SU-DHL-6 (cell line): ENCODE measurements around the gene CCDC142.

ENCODE experiments used
- H2AFZ ChIP-seq: fragments of 200-600 bp; sonication (generic); 2 replicates; pipeline ENCODE4 v1.6.1; 2014; ENCODE audit warnings: low read depth, mild to moderate bottlenecking, moderate library complexity, mixed read lengths, antibody characterized with exemption, low read length; ENCODE audit not compliant: severe bottlenecking
- H3F3A ChIP-seq: fragments of 200-600 bp; shearing (Covaris generic); 2 replicates; pipeline ENCODE4 v1.6.0; 2016; ENCODE audit warnings: antibody characterized with exemption, mild to moderate bottlenecking; ENCODE audit not compliant: insufficient read depth
- H3K27ac ChIP-seq: fragments of 200-600 bp; sonication (generic); 2 replicates; pipeline ENCODE4 v1.5.1; 2016; ENCODE audit warnings: low read depth, mild to moderate bottlenecking, low read length, moderate library complexity, mixed read lengths
- H3K27me3 ChIP-seq: fragments of 200-600 bp; sonication (generic), shearing (Covaris generic); 2 replicates; pipeline ENCODE4 v1.6.0; 2014; ENCODE audit warnings: mild to moderate bottlenecking, low read length
- H3K36me3 ChIP-seq: fragments of 200-600 bp; sonication (generic); 2 replicates; pipeline ENCODE4 v1.6.1; 2014; ENCODE audit warnings: mild to moderate bottlenecking, low read length, mixed read lengths
- H3K4me2 ChIP-seq: fragments of 300-600, 200-600 bp; shearing (Covaris generic), sonication (generic); 2 replicates; pipeline ENCODE4 v1.6.0; 2014; ENCODE audit warnings: low read length, low read depth, mild to moderate bottlenecking; ENCODE audit not compliant: poor library complexity, severe bottlenecking
- H3K4me3 ChIP-seq: fragments of 200-600 bp; sonication (generic); 2 replicates; pipeline ENCODE4 v1.5.1; 2014; ENCODE audit warnings: antibody characterized with exemption, low read length, mild to moderate bottlenecking, mixed read lengths; ENCODE audit not compliant: insufficient read depth, poor library complexity, severe bottlenecking
- H3K79me2 ChIP-seq: fragments of 200-600 bp; sonication (generic); 2 replicates; pipeline ENCODE4 v1.6.1; 2014; ENCODE audit warnings: mild to moderate bottlenecking, low read length, moderate library complexity; ENCODE audit not compliant: insufficient read depth
- H3K9ac ChIP-seq: fragments of 200-600 bp; sonication (generic); 2 replicates; pipeline ENCODE4 v1.7.0; 2014; ENCODE audit warnings: mild to moderate bottlenecking, low read length
- H3K9me2 ChIP-seq: fragments of 200-600 bp; sonication (generic); replicated peaks from 2 replicates; pipeline ENCODE4 v1.6.1; 2014; ENCODE audit warnings: low read length; ENCODE audit not compliant: insufficient read depth
- H3K9me3 ChIP-seq: fragments of 200-600 bp; sonication (generic); 2 replicates; pipeline ENCODE4 v1.6.1; 2014; ENCODE audit warnings: low read length, mixed read lengths; ENCODE audit not compliant: insufficient read depth
- H4K20me1 ChIP-seq: fragments of 200-600 bp; sonication (generic); 2 replicates; pipeline ENCODE4 v1.6.1; 2014; ENCODE audit warnings: low read depth, mild to moderate bottlenecking, antibody characterized with exemption, low read length, moderate library complexity, mixed read lengths
- EZH2phosphoT487 ChIP-seq: fragments of 200-600 bp; sonication (generic), shearing (Covaris generic); conservative IDR thresholded peaks from 2 replicates; pipeline ENCODE4 v1.6.1; 2018; ENCODE audit warnings: mild to moderate bottlenecking, antibody characterized with exemption, low read length, moderate library complexity, mixed read lengths
- TF ChIP-seq, protein P1 (sequence below): fragments of 200-600 bp; sonication (generic); IDR thresholded peaks from one replicate; pipeline ENCODE4 v1.5.1; 2017; ENCODE audit warnings: antibody characterized with exemption, mild to moderate bottlenecking, low read length, moderate library complexity; ENCODE audit not compliant: insufficient read depth, poor library complexity, severe bottlenecking

Gene CCDC142

DNA sequence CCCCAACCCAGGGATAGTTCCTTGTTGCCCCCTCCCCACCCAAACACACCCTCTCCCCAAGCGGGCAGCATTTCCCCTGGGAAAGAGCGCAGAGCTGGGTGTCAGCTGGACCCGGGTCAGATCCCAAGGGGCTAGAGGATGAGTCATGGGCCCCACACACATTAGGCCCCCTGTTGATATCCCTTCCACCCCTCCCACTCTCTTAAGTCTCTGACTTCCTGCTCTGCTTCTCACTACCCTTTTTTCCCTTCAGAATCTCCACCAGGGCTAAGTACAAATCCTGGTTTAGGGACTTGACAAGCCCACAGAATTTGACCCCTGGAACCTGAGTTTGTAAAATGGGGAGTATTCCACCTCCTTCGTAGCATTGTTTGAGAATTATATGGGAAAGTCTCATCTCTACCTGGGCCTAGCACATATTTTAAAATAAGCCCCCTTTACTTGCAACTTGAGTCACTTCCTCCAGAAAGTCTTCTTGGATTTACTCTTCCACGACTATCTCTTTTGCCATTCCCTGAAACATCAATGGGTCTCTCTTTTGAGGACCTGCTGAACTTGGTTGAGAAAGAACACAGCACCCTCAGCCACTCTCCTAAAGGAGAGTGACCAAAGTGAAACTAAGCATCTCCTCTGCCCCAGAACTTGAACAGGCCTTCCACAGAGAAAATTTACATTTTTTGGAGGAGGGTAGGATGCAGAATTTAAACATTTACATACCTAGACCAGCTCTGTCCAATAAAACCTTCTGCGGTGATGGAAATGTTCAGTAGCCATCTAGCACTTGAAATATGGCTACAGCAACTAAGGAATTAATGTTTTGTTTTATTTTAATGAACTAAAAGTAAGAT lies 45.7 kb downstream of the CCDC142 start:
- Histone ChIP-seq H3K27ac (no peak overlapping the region), H3K9me3 (no peaks in the 10 kb centered on the region), H3K27me3 (no peaks in the 10 kb centered on the region), H2AFZ (no peak overlapping the region), H4K20me1 (no peaks in the 10 kb centered on the region), H3K4me3 (no peak overlapping the region), H3K9me2 (no peaks in the 10 kb centered on the region), H3K9ac (no peak overlapping the region), H3K36me3 (no peaks in the 10 kb centered on the region), H3K79me2 (no peaks in the 10 kb centered on the region), H3F3A (no peaks in the 10 kb centered on the region), H3K4me2 (no peak overlapping the region)
- no peak for TF ChIP-seq EZH2phosphoT487
- TF ChIP-seq, protein P1, sequence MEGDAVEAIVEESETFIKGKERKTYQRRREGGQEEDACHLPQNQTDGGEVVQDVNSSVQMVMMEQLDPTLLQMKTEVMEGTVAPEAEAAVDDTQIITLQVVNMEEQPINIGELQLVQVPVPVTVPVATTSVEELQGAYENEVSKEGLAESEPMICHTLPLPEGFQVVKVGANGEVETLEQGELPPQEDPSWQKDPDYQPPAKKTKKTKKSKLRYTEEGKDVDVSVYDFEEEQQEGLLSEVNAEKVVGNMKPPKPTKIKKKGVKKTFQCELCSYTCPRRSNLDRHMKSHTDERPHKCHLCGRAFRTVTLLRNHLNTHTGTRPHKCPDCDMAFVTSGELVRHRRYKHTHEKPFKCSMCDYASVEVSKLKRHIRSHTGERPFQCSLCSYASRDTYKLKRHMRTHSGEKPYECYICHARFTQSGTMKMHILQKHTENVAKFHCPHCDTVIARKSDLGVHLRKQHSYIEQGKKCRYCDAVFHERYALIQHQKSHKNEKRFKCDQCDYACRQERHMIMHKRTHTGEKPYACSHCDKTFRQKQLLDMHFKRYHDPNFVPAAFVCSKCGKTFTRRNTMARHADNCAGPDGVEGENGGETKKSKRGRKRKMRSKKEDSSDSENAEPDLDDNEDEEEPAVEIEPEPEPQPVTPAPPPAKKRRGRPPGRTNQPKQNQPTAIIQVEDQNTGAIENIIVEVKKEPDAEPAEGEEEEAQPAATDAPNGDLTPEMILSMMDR: no peak

DNA sequence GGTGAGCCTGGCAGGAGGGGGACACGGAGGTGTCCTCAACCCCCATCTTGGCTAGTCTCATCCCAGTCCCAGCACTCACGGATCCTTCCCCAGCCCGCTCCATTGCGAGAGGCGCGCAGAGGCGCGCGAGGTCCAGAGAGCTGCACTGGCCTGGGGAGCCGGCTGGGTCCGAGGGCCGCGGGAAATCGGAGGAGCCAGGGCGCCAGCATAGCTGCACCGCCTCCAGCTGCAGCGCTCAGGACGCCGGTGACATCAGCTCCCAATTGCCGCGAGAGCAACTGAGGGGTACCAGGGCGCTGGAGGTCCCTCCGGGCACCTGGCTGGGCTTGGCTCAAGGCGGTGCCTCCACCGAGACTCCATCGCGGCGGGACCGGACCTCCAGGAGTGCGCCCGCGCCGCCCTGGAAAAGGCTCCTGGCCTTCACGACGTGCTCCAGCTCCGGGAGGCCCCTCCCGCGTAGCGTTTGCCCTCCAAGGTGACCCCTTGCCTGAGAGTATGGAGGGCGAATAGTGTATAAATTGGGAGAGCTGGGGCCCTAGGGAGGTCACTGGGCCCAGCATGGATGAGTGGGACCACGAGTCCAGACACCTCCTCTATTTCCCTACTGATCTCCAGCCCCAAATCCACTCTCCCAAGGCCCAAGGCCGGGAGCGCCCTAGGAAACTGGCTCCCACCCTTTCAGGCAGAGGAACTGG lies 46.5 kb downstream of the CCDC142 start:
- no peaks in the 10 kb centered on the region for H3F3A ChIP-seq
- no peaks in the 10 kb centered on the region for H3K9me2 ChIP-seq
- no peak overlapping the region for H3K4me3 ChIP-seq
- H4K20me1 ChIP-seq: no peaks in the 10 kb centered on the region
- no peak for TF ChIP-seq EZH2phosphoT487
- TF ChIP-seq, protein P1: no peak
- H3K9me3 ChIP-seq: no peaks in the 10 kb centered on the region
- no peaks in the 10 kb centered on the region for H3K36me3 ChIP-seq
- no peaks in the 10 kb centered on the region for H3K27me3 ChIP-seq
- no peaks in the 10 kb centered on the region for H3K79me2 ChIP-seq
- no peak overlapping the region for H2AFZ ChIP-seq
- no peak overlapping the region for H3K9ac ChIP-seq
- no peak overlapping the region for H3K27ac ChIP-seq
- no peak overlapping the region for H3K4me2 ChIP-seq

DNA sequence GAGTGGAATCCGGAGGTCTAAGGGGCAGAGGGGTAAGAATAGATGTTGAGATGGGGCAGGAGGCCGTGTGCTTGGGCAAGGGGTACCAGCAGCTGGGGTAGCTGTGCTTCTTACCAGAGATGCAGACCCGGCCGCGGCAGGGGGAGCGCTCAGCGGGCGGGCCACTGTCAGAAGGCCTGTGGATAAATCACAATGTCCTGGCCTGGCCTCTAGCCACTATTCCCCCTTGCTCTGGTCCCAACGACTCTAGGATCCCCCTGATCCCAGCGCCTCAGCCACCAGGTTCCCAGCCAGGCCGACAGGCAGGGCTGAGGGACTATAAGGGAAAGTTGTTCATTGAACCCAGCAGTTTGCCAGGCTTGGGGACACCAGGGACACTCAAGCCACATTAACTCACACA lies 52.3 kb downstream of the CCDC142 start:
- no peaks in the 10 kb centered on the region for H3K79me2 ChIP-seq
- no peak overlapping the region for H3K4me2 ChIP-seq
- H2AFZ ChIP-seq: no peak overlapping the region
- H3K9me2 ChIP-seq: no peaks in the 10 kb centered on the region
- H3F3A ChIP-seq: no peaks in the 10 kb centered on the region
- H3K4me3 ChIP-seq: no peak overlapping the region
- no peaks in the 10 kb centered on the region for H3K9me3 ChIP-seq
- H3K27me3 ChIP-seq: no peaks in the 10 kb centered on the region
- H3K9ac ChIP-seq: no peak overlapping the region
- H3K36me3 ChIP-seq: no peaks in the 10 kb centered on the region
- TF ChIP-seq, protein P1: no peak
- TF ChIP-seq EZH2phosphoT487: no peak
- no peaks in the 10 kb centered on the region for H4K20me1 ChIP-seq
- no peak overlapping the region for H3K27ac ChIP-seq
